GM12878 (cell line): ENCODE data around the gene MCMBP. TPM values are rescaled to one million over a fixed set of nuclear protein-coding genes. Genes with fewer than 3 reads are reported as not detected.
A peak's percentile ranks its signal among the peaks of the same experiment; 100 is the strongest.

Experiments used
- CHD1 ChIP-seq: IDR thresholded peaks from 2 replicates; pipeline ENCODE4 v1.6.1; 2012; ENCODE audit warnings: low read depth, low read length, improper control_type of control experiment
- FOS ChIP-seq: IDR thresholded peaks from 3 replicates; pipeline ENCODE4 v1.6.1; 2011; ENCODE audit warnings: borderline replicate concordance; ENCODE audit not compliant: insufficient read length; ENCODE audit errors: extremely low read depth
- FOXK2 ChIP-seq: fragments of 450-650 bp; IDR thresholded peaks from 2 replicates; pipeline ENCODE4 v1.6.1; 2017; ENCODE audit warnings: mild to moderate bottlenecking, moderate library complexity
- IKZF1 ChIP-seq: fragments of 450-650 bp; conservative IDR thresholded peaks from 2 replicates; pipeline ENCODE4 v1.6.1; 2017; ENCODE audit warnings: antibody characterized with exemption, mild to moderate bottlenecking
- KLF5 ChIP-seq: fragments of 450-650 bp; IDR thresholded peaks from 2 replicates; pipeline ENCODE4 v1.6.1; 2014; ENCODE audit warnings: mild to moderate bottlenecking; ENCODE audit not compliant: partially characterized antibody
- MTA2 ChIP-seq: fragments of 450-650 bp; IDR thresholded peaks from 2 replicates; pipeline ENCODE4 v1.6.1; 2016; ENCODE audit warnings: low read depth, mild to moderate bottlenecking, moderate library complexity
- NFYA ChIP-seq: IDR thresholded peaks from 2 replicates; pipeline ENCODE4 v1.6.1; 2011; ENCODE audit warnings: low read depth, mild to moderate bottlenecking, low read length, improper control_type of control experiment, borderline replicate concordance
- NR2C1 ChIP-seq: fragments of 450-650 bp; IDR thresholded peaks from 2 replicates; pipeline ENCODE4 v1.6.1; 2017; ENCODE audit warnings: antibody characterized with exemption, mild to moderate bottlenecking, moderate library complexity
- NRF1 ChIP-seq: conservative IDR thresholded peaks from 2 replicates; pipeline ENCODE4 v1.6.1; 2011; ENCODE audit warnings: mild to moderate bottlenecking, low read depth, low read length, improper control_type of control experiment
- PAX8 ChIP-seq: fragments of 450-650 bp; IDR thresholded peaks from 2 replicates; pipeline ENCODE4 v1.6.1; 2017; ENCODE audit warnings: mild to moderate bottlenecking, moderate library complexity
- SIX5 ChIP-seq: IDR thresholded peaks from 2 replicates; pipeline ENCODE4 v1.6.1; 2011; ENCODE audit warnings: mild to moderate bottlenecking, low read depth, low read length, moderate library complexity; ENCODE audit not compliant: severe bottlenecking
- SMAD1 ChIP-seq: fragments of 450-650 bp; IDR thresholded peaks from 2 replicates; pipeline ENCODE4 v1.6.1; 2018; ENCODE audit warnings: mild to moderate bottlenecking, low read depth; ENCODE audit not compliant: partially characterized antibody
- SPI1 ChIP-seq: IDR thresholded peaks from 2 replicates; pipeline ENCODE4 v1.6.1; 2011; ENCODE audit warnings: low read depth, mild to moderate bottlenecking, low read length, moderate library complexity, borderline replicate concordance; ENCODE audit not compliant: insufficient read depth
- polyA plus RNA-seq, 11 experiments: library from polyadenylated mRNA; depleted of rRNA in 4 of 11; unstranded in 6 of 11; stranded (reverse) in 5 of 11; fragments of >200 nt; fragmentation: Nextera tagmentation in 4 of 11; fragmentation: Illumina TruSeq in 1 of 11; extraction: Ambion mirVana in 4 of 11; extraction: Trizol in 1 of 11; gene quantifications; 1 replicate in 1 of 11; 2 replicates in 10 of 11; pipeline versions ENCODE4 v1.2.1 to v1.2.3, GENCODE V29; 2011 to 2016; ENCODE audit warnings: inconsistent platforms in 2 of 11, missing spikeins in 2 of 11, low read depth in 1 of 11
- total RNA-seq, 4 experiments: library from RNA; depleted of rRNA in 3 of 4; stranded (reverse); fragments of >200 nt in 3 of 4; fragmentation: Illumina TruSeq in 1 of 4; extraction: Trizol in 1 of 4; gene quantifications; 2 replicates each; pipeline versions ENCODE4 v1.2.1 to v1.2.3, GENCODE V29; 2013 to 2021
- TF ChIP-seq, protein P1 (sequence below): IDR thresholded peaks from 2 replicates; pipeline ENCODE4 v1.6.1; 2012; ENCODE audit warnings: mild to moderate bottlenecking, low read depth, low read length
- TF ChIP-seq, protein P2 (sequence below): fragments of 450-650 bp; IDR thresholded peaks from 2 replicates; pipeline ENCODE4 v1.6.1; 2016; ENCODE audit warnings: mild to moderate bottlenecking, moderate library complexity, borderline replicate concordance
- TF ChIP-seq, protein P3 (sequence below): fragments of 450-650 bp; IDR thresholded peaks from 2 replicates; pipeline ENCODE4 v1.6.1; 2016; ENCODE audit warnings: mild to moderate bottlenecking
- TF ChIP-seq, protein P4 (sequence below): IDR thresholded peaks from 2 replicates; pipeline ENCODE4 v1.6.1; 2012; ENCODE audit warnings: low read depth, low read length, improper control_type of control experiment
- TF ChIP-seq, protein P5 (sequence below): IDR thresholded peaks from 2 replicates; pipeline ENCODE4 v1.6.1; 2012; ENCODE audit warnings: low read depth, low read length, improper control_type of control experiment

Gene MCMBP
- total and polyA plus RNA-seq, 10 of the 15 experiments (the other 5 are each of a cell fraction or from before 2014, with no cell fraction given), result 7.6 to 93.1 (median 75.7) TPM

DNA sequence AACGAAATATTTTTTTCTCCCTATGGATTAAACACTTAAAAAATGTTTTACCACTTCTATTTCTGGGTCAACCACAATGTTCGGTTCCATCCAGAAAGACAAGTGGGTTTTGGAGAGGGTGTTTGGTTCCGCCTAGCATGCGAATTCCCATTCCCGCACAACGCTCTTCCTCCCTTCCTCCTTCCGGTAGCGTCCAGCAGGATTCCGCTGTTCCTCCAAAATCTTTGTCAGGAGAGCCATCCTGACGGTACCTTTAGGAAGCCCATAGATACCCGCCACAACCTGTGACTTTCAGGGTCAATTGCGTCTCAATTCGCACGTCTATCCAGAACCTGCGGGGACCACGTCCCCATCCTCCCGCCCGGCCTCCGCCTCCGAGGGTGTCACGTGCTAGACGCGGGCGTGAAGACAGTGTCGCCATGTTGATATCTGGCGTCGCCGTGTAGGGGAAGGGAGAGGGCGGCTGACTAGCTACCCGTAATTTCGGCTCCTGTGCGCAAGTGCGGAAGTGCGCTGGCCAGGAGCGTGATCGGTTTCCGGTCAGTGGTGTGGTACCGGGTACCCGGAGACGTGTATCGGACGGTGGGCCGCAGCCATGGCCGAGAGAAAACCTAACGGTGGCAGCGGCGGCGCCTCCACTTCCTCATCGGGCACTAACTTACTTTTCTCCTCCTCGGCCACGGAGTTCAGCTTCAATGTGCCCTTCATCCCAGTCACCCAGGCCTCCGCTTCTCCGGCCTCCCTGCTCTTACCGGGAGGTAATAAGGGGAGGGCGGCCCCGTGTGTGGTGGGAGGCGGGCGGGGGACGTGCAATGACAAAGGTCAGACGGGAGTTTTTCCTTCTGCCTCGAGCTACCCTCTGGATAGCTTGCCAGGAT, 19.8 kb upstream of the MCMBP start, which contains the start of gene SEC23IP (continued):
- TF ChIP-seq, protein P1, sequence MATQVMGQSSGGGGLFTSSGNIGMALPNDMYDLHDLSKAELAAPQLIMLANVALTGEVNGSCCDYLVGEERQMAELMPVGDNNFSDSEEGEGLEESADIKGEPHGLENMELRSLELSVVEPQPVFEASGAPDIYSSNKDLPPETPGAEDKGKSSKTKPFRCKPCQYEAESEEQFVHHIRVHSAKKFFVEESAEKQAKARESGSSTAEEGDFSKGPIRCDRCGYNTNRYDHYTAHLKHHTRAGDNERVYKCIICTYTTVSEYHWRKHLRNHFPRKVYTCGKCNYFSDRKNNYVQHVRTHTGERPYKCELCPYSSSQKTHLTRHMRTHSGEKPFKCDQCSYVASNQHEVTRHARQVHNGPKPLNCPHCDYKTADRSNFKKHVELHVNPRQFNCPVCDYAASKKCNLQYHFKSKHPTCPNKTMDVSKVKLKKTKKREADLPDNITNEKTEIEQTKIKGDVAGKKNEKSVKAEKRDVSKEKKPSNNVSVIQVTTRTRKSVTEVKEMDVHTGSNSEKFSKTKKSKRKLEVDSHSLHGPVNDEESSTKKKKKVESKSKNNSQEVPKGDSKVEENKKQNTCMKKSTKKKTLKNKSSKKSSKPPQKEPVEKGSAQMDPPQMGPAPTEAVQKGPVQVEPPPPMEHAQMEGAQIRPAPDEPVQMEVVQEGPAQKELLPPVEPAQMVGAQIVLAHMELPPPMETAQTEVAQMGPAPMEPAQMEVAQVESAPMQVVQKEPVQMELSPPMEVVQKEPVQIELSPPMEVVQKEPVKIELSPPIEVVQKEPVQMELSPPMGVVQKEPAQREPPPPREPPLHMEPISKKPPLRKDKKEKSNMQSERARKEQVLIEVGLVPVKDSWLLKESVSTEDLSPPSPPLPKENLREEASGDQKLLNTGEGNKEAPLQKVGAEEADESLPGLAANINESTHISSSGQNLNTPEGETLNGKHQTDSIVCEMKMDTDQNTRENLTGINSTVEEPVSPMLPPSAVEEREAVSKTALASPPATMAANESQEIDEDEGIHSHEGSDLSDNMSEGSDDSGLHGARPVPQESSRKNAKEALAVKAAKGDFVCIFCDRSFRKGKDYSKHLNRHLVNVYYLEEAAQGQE, result no peak
- TF ChIP-seq, protein P2, sequence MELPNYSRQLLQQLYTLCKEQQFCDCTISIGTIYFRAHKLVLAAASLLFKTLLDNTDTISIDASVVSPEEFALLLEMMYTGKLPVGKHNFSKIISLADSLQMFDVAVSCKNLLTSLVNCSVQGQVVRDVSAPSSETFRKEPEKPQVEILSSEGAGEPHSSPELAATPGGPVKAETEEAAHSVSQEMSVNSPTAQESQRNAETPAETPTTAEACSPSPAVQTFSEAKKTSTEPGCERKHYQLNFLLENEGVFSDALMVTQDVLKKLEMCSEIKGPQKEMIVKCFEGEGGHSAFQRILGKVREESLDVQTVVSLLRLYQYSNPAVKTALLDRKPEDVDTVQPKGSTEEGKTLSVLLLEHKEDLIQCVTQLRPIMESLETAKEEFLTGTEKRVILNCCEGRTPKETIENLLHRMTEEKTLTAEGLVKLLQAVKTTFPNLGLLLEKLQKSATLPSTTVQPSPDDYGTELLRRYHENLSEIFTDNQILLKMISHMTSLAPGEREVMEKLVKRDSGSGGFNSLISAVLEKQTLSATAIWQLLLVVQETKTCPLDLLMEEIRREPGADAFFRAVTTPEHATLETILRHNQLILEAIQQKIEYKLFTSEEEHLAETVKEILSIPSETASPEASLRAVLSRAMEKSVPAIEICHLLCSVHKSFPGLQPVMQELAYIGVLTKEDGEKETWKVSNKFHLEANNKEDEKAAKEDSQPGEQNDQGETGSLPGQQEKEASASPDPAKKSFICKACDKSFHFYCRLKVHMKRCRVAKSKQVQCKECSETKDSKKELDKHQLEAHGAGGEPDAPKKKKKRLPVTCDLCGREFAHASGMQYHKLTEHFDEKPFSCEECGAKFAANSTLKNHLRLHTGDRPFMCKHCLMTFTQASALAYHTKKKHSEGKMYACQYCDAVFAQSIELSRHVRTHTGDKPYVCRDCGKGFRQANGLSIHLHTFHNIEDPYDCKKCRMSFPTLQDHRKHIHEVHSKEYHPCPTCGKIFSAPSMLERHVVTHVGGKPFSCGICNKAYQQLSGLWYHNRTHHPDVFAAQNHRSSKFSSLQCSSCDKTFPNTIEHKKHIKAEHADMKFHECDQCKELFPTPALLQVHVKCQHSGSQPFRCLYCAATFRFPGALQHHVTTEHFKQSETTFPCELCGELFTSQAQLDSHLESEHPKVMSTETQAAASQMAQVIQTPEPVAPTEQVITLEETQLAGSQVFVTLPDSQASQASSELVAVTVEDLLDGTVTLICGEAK, result peak; percentile 93
- TF ChIP-seq SPI1, result peak; percentile 58; the same call in 1 of the 2 replicates
- no peak for TF ChIP-seq FOS
- TF ChIP-seq MTA2, result peak; percentile 50
- TF ChIP-seq NR2C1, result peak; percentile 80
- peak; percentile 31 for TF ChIP-seq SMAD1
- TF ChIP-seq FOXK2, result peak; percentile 86
- 0 out of 2 replicates have a peak, but pooled peaks have one; percentile 83 for TF ChIP-seq CHD1
- TF ChIP-seq IKZF1, result peak; percentile 97
- TF ChIP-seq SIX5, result peak; percentile 74
- peak; percentile 54 for TF ChIP-seq KLF5
- TF ChIP-seq NRF1, result peak; percentile 88
- TF ChIP-seq, protein P3, sequence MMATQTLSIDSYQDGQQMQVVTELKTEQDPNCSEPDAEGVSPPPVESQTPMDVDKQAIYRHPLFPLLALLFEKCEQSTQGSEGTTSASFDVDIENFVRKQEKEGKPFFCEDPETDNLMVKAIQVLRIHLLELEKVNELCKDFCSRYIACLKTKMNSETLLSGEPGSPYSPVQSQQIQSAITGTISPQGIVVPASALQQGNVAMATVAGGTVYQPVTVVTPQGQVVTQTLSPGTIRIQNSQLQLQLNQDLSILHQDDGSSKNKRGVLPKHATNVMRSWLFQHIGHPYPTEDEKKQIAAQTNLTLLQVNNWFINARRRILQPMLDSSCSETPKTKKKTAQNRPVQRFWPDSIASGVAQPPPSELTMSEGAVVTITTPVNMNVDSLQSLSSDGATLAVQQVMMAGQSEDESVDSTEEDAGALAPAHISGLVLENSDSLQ, result peak; percentile 61
- TF ChIP-seq, protein P4, sequence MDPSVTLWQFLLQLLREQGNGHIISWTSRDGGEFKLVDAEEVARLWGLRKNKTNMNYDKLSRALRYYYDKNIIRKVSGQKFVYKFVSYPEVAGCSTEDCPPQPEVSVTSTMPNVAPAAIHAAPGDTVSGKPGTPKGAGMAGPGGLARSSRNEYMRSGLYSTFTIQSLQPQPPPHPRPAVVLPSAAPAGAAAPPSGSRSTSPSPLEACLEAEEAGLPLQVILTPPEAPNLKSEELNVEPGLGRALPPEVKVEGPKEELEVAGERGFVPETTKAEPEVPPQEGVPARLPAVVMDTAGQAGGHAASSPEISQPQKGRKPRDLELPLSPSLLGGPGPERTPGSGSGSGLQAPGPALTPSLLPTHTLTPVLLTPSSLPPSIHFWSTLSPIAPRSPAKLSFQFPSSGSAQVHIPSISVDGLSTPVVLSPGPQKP, result peak; percentile 88
- TF ChIP-seq, protein P5, sequence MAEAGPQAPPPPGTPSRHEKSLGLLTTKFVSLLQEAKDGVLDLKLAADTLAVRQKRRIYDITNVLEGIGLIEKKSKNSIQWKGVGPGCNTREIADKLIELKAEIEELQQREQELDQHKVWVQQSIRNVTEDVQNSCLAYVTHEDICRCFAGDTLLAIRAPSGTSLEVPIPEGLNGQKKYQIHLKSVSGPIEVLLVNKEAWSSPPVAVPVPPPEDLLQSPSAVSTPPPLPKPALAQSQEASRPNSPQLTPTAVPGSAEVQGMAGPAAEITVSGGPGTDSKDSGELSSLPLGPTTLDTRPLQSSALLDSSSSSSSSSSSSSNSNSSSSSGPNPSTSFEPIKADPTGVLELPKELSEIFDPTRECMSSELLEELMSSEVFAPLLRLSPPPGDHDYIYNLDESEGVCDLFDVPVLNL, result no peak
- TF ChIP-seq NFYA, result no peak
- peak; percentile 53; the same call in 1 of the 2 replicates for TF ChIP-seq PAX8
